CD14-positive monocyte (primary cell): Measurements from ENCODE around the gene ZFP36. TPM values are rescaled to one million over a fixed set of nuclear protein-coding genes. Genes with fewer than 3 reads are reported as not detected.

ENCODE experiments used
- DNase-seq, 3 donors: peaks; one replicate each; pipeline ENCODE4 v3.0.0-alpha.2; 2011 to 2022
- H2AFZ ChIP-seq: 2 replicates; pipeline ENCODE4 v1.6.0; 2012; ENCODE audit warnings: mild to moderate bottlenecking, low read depth, low read length, inconsistent platforms; ENCODE audit not compliant: insufficient read depth, poor library complexity, severe bottlenecking
- H3K27ac ChIP-seq, 2 donors: 1 replicate in 1 of 2; 2 replicates in 1 of 2; pipeline ENCODE4 v1.5.1; 2012 to 2013; ENCODE audit warnings: low read length in 2 of 2, control low read depth in 1 of 2, inconsistent platforms in 1 of 2, low read depth in 1 of 2, mild to moderate bottlenecking in 1 of 2
- H3K27me3 ChIP-seq, 2 donors: one replicate each; pipeline versions ENCODE4 v1.6.0 to v1.6.1; 2011 to 2013; ENCODE audit warnings: low read length in 2 of 2; ENCODE audit not compliant: control insufficient read depth in 2 of 2, insufficient read depth in 2 of 2
- H3K36me3 ChIP-seq, 2 donors: replicated peaks in 1 of 2; 1 replicate in 1 of 2; 2 replicates in 1 of 2; pipeline versions ENCODE4 v1.5.1 to v1.6.1; 2012 to 2013; ENCODE audit warnings: low read length in 2 of 2, control low read depth in 1 of 2, inconsistent platforms in 1 of 2, mild to moderate bottlenecking in 1 of 2; ENCODE audit not compliant: insufficient read depth in 2 of 2, control insufficient read depth in 1 of 2
- H3K4me1 ChIP-seq, 2 donors: 1 replicate in 1 of 2; 2 replicates in 1 of 2; pipeline versions ENCODE4 v1.5.1 to v1.6.1; 2012 to 2013; ENCODE audit warnings: low read length in 2 of 2, control low read depth in 1 of 2, inconsistent platforms in 1 of 2, mild to moderate bottlenecking in 1 of 2, moderate library complexity in 1 of 2; ENCODE audit not compliant: insufficient read depth in 2 of 2, control insufficient read depth in 1 of 2
- H3K4me2 ChIP-seq: replicated peaks from 2 replicates; pipeline ENCODE3; 2012; ENCODE audit warnings: low read length, moderate library complexity, mild to moderate bottlenecking; ENCODE audit not compliant: poor library complexity, severe bottlenecking; ENCODE audit errors: extremely low read depth
- H3K4me3 ChIP-seq, 3 experiments: fragments of 200-600 bp in 1 of 3; sonication (generic) in 1 of 3; replicated peaks in 1 of 3; 1 replicate in 2 of 3; 2 replicates in 1 of 3; pipeline ENCODE4 v1.5.1; 2011 to 2013; ENCODE audit warnings: low read length in 3 of 3, mild to moderate bottlenecking in 3 of 3, control low read depth in 2 of 3, low read depth in 2 of 3, inconsistent platforms in 1 of 3, moderate library complexity in 1 of 3
- H3K79me2 ChIP-seq: 2 replicates; pipeline ENCODE4 v1.6.0; 2012; ENCODE audit warnings: mild to moderate bottlenecking, control low read depth, inconsistent platforms, low read length, moderate library complexity; ENCODE audit not compliant: insufficient read depth
- H3K9ac ChIP-seq: 2 replicates; pipeline ENCODE4 v1.6.0; 2017; ENCODE audit warnings: low read length, mild to moderate bottlenecking; ENCODE audit not compliant: insufficient read depth, poor library complexity, severe bottlenecking
- H3K9me3 ChIP-seq, 2 donors: replicated peaks in 1 of 2; 1 replicate in 1 of 2; 2 replicates in 1 of 2; pipeline versions ENCODE4 v1.5.1 to v1.6.1; 2012 to 2013; ENCODE audit warnings: low read length in 2 of 2, control low read depth in 1 of 2; ENCODE audit not compliant: control insufficient read depth in 1 of 2, insufficient read depth in 1 of 2
- H4K20me1 ChIP-seq: 2 replicates; pipeline ENCODE4 v1.6.0; 2012; ENCODE audit warnings: mild to moderate bottlenecking, low read length, control low read depth, moderate library complexity; ENCODE audit not compliant: insufficient read depth
- H3K27ac Mint-ChIP-seq, 7 donors: one replicate each; pipeline ENCODE4 v1.8.0; 2020; ENCODE audit warnings: mild to moderate bottlenecking in 7 of 7, mixed read lengths in 7 of 7, moderate library complexity in 6 of 7, inconsistent platforms in 2 of 7
- H3K27me3 Mint-ChIP-seq, 3 donors: one replicate each; pipeline ENCODE4 v1.8.0; 2021 to 2022; ENCODE audit warnings: low read depth in 3 of 3, mild to moderate bottlenecking in 3 of 3, mixed read lengths in 3 of 3, moderate library complexity in 3 of 3, inconsistent platforms in 1 of 3
- H3K36me3 Mint-ChIP-seq, 2 donors: one replicate each; pipeline ENCODE4 v1.8.0; 2020; ENCODE audit warnings: mixed read lengths in 2 of 2, inconsistent platforms in 1 of 2, mild to moderate bottlenecking in 1 of 2
- H3K4me1 Mint-ChIP-seq: one replicate; pipeline ENCODE4 v1.8.0; 2020; ENCODE audit warnings: mild to moderate bottlenecking, mixed read lengths
- H3K4me3 Mint-ChIP-seq, 2 donors: one replicate each; pipeline ENCODE4 v1.8.0; 2020; ENCODE audit warnings: mild to moderate bottlenecking in 2 of 2, mixed read lengths in 2 of 2, moderate library complexity in 1 of 2
- H3K9me3 Mint-ChIP-seq, 7 donors: one replicate each; pipeline ENCODE4 v1.8.0; 2020 to 2022; ENCODE audit warnings: mixed read lengths in 7 of 7, mild to moderate bottlenecking in 6 of 7, moderate library complexity in 6 of 7, inconsistent platforms in 2 of 7
- WGBS: methylation state at CpG from one replicate; pipeline ENCODE4 v1.1.5; 2013; ENCODE audit warnings: missing lambda C conversion rate; ENCODE audit not compliant: insufficient coverage; 5-methylcytosine and 5-hydroxymethylcytosine counted together
- intact Hi-C, 2 donors: fragments of 100-400 bp; cut with micrococcal nuclease; formaldehyde crosslinking; loops; one replicate each; pipeline versions ENCODE4 v1.15.0 to v1.15.1; 2023
- polyA plus RNA-seq, 3 donors: library from polyadenylated mRNA; depleted of rRNA in 1 of 3; unstranded in 2 of 3; stranded (reverse) in 1 of 3; fragments of 300-500 nt in 2 of 3; fragments of >200 nt in 1 of 3; fragmentation: Illumina TruSeq in 2 of 3; gene quantifications; 1 replicate in 2 of 3; 2 replicates in 1 of 3; pipeline ENCODE4 v1.2.3, GENCODE V29; 2012 to 2021
- TF ChIP-seq, protein P1 (sequence below): fragments of 200-600 bp; IDR thresholded peaks from one replicate; pipeline ENCODE4 v1.8.0; 2022; ENCODE audit warnings: antibody characterized with exemption, mild to moderate bottlenecking

The ZFP36 gene
- polyA plus RNA-seq, 3 donors: 473 to 2,084 (median 632) TPM

DNA sequence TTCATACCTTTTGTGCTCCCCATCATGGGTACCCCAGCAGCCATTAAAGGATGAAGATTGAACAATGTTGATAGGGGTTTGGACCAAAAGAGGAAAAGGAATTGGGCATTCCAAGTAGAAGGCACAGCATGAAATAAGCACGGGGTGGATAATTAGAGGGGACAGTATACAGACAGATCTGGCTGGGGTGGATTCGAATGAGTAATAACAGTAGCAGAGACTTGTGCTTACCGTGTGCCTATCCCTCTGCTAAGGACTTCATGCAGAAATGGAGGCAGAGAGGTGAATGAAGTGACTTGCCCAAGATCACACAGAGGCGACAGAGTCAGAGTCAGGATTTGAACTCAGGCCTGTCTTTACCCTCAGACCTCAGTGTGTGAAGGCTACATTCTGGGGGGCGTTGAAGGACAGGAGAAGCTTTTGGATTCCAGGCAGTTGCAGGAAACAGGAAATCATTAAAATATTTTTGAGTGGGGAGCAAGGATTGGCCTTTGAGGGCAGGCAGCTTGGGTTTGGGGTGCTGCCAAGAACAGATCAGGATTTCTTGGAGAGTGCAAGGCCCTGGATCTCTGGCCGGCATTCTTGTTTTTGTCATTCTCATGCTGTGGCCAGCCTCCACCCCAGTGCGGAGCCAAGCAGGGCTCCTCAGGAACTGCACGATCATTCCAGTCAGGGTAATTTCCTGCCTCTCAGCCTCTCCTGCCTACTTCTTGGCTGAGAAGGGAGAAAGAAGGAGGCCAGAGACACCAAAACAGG, 34.4 kb upstream of the ZFP36 start:
- no peaks in the 10 kb centered on the region for H3K4me1 ChIP-seq
- peaks cover 85 to 99% of the 10 kb centered on the region in 2 donors for H3K36me3 ChIP-seq
- peak overlapping the region in 2 of 7 donors; percentile 37 to 68 for H3K27ac Mint-ChIP-seq

DNA sequence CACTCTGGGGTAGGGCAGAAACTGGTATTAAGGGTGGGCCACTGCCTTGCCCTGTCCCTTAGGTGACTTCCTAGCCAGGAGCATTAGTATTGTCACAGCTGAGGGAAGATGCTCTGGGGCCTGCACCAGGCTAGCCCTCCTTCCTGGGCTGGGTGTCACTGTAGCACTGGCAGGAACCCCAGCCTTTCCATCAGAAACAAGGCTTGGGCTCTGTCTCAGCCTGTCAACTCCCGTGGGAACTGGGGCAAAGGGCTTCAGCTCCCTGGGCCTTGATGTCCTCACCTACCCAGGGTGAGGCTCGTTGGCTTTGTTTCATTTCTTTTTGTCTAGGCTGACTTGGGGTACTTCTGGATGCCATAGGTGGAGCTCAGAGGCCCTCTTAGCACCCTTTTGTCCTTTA, 33.7 kb upstream of the ZFP36 start:
- no peak for DNase-seq
- H3K9me3 ChIP-seq: no peaks in the 10 kb centered on the region
- no peak overlapping the region for H3K27ac ChIP-seq
- H3K79me2 ChIP-seq: no peaks in the 10 kb centered on the region
- no peaks in the 10 kb centered on the region for H3K4me1 Mint-ChIP-seq
- 100% methylated on average over 2 of the region's 2 CpGs for WGBS
- H4K20me1 ChIP-seq: no peaks in the 10 kb centered on the region
- no peaks in the 10 kb centered on the region for H3K4me1 ChIP-seq
- peak overlapping the region in 1 of 7 donors; percentile 76 for H3K27ac Mint-ChIP-seq
- H3K36me3 Mint-ChIP-seq: peaks cover 83 to 91% of the 10 kb centered on the region in 2 donors
- peaks cover 91 to 100% of the 10 kb centered on the region in 2 donors for H3K36me3 ChIP-seq
- H3K9me3 Mint-ChIP-seq: no peaks in the 10 kb centered on the region
- no peak overlapping the region for H3K4me3 ChIP-seq
- intact Hi-C loops: no loop called here
- H3K4me2 ChIP-seq: no peak overlapping the region
- TF ChIP-seq, protein P1, sequence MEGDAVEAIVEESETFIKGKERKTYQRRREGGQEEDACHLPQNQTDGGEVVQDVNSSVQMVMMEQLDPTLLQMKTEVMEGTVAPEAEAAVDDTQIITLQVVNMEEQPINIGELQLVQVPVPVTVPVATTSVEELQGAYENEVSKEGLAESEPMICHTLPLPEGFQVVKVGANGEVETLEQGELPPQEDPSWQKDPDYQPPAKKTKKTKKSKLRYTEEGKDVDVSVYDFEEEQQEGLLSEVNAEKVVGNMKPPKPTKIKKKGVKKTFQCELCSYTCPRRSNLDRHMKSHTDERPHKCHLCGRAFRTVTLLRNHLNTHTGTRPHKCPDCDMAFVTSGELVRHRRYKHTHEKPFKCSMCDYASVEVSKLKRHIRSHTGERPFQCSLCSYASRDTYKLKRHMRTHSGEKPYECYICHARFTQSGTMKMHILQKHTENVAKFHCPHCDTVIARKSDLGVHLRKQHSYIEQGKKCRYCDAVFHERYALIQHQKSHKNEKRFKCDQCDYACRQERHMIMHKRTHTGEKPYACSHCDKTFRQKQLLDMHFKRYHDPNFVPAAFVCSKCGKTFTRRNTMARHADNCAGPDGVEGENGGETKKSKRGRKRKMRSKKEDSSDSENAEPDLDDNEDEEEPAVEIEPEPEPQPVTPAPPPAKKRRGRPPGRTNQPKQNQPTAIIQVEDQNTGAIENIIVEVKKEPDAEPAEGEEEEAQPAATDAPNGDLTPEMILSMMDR: no peak
- H3K27me3 Mint-ChIP-seq: peaks cover 0 to 2% (median 0%) of the 10 kb centered on the region in 3 donors
- no peak overlapping the region for H3K4me3 Mint-ChIP-seq
- no peaks in the 10 kb centered on the region for H3K27me3 ChIP-seq
- H3K9ac ChIP-seq: no peak overlapping the region
- H2AFZ ChIP-seq: no peak overlapping the region

More for the DNA sequence above, 34.4 kb upstream of the ZFP36 start:
- H3K27me3 Mint-ChIP-seq: peaks cover 0 to 2% (median 0%) of the 10 kb centered on the region in 3 donors
- H3K27ac ChIP-seq: no peak overlapping the region
- intact Hi-C loops: no loop called here
- no peaks in the 10 kb centered on the region for H3K4me1 Mint-ChIP-seq
- H3K36me3 Mint-ChIP-seq: peaks cover 78 to 87% of the 10 kb centered on the region in 2 donors
- 77% methylated on average over 6 of the region's 8 CpGs for WGBS
- H3K79me2 ChIP-seq: no peaks in the 10 kb centered on the region
- H3K4me3 ChIP-seq: no peak overlapping the region
- no peak overlapping the region for H3K4me2 ChIP-seq
- TF ChIP-seq, protein P1: no peak
- DNase-seq: no peak
- H3K4me3 Mint-ChIP-seq: no peak overlapping the region
- no peak overlapping the region for H2AFZ ChIP-seq
- no peaks in the 10 kb centered on the region for H3K9me3 ChIP-seq
- no peaks in the 10 kb centered on the region for H3K9me3 Mint-ChIP-seq
- H3K27me3 ChIP-seq: no peaks in the 10 kb centered on the region
- no peak overlapping the region for H3K9ac ChIP-seq
- H4K20me1 ChIP-seq: no peaks in the 10 kb centered on the region
